ENCODE measurements around the gene TPM3. TPM values are rescaled to one million over a fixed set of nuclear protein-coding genes. Genes with fewer than 3 reads are reported as not detected.

Gene TPM3
- total and polyA plus RNA-seq, 8 donors = 47.7 to 158 (median 90.2) TPM

DNA sequence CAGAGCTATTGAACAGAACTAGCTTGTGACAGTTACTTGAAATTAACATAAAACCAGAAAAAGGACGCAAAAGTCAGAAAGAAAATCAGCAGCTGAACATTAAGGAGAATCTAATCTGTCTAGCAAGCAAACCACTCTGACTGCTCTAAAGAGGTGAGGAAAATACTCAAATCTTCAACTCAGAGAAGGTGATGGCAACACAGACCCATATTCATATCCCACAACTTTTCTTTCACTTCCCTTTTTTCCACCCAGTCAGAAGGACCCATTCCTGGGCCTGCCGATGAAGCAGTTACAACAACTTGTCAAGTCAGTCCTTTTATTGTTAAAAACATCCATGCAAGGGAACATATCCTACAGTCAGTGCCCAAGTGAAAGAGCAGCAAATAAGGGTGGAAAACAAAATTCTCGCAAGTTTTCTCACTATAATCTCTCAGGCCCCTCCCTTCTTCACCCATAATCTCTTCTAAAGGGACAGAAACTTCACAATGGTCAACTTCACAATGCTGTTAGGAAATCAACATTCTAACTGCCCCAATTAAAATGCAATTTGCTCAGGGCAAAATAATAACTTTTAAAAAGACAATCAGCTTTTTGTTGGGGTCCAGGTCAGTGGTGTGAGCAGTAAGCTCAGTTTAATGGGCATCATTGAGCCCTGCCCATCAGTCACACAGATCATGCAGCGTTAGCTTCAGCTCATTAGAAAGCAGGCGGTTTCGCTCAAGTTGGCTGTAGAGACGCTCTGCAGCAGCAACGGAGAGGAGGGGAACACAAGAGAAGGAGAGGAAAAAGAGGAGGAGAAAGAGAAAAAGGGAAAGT lies 33.4 kb downstream of the TPM3 start:
- intact Hi-C loops (cut with DNase I) = no loop called here
- no peak overlapping the region for H3K4me3 ChIP-seq
- H3K27ac ChIP-seq = peak overlapping the region in 1 of 4 donors; percentile 6
- 78 to 88% methylated on average over 8 of the region's 8 CpGs for WGBS, 2 donors
- ATAC-seq = peak in 2 of 4 donors; percentile 31 to 40
- no peaks in the 10 kb centered on the region for H3K9me3 ChIP-seq
- TF ChIP-seq CTCF (IDR thresholded peaks at IDR 0.05) = no peak
- H3K27me3 ChIP-seq = no peaks in the 10 kb centered on the region
- peaks cover 0 to 30% (median 0%) of the 10 kb centered on the region in 3 donors for H3K36me3 ChIP-seq
- peaks cover 0 to 6% (median 0%) of the 10 kb centered on the region in 3 donors for H3K4me1 ChIP-seq
- FAIRE-seq = no peak
- DNase-seq = no peak

DNA sequence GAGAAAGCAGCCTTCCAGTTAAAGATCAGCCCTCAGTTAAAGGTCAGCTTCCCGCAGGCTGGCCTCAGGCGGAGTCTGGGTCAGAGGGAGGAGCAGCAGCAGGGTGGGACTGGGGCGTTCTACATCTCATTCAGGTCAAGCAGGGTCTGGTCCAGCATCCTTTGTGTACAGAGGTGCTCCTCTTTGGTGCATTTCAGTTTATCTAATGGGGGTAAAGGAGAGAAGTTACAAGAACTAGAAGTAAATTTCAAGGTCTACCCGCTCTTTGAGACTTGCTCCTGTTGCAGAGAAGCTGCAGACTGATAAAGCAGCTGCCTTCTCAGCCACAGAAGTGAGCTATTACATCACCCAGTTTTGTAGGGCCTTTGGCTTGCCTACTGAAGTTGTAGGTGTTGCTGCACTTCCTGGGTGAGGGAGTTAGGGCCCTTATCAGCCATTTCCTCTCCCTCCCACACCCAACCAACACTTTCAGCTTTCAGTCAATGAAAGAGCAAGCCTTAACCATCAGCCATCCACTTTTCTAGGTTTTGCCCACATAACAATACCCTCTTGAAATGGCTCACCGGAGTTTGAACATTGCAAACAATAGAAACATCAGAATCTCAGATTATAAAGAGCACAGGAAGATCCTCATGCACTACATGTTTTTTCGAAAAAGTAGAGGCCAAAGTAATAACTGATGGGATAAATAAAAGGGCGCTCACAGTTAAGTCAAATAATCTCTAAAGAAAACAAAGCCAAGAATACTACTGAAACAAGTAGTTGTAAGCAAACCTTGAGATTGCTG lies 34.2 kb downstream of the TPM3 start:
- no peaks in the 10 kb centered on the region for H3K9me3 ChIP-seq
- no peaks in the 10 kb centered on the region for H3K27me3 ChIP-seq
- FAIRE-seq (no peak), DNase-seq (no peak), ATAC-seq (peak in 3 of 4 donors; percentile 52 to 61 (median 57))
- H3K4me3 ChIP-seq = no peak overlapping the region
- H3K36me3 ChIP-seq = peaks cover 0 to 23% (median 0%) of the 10 kb centered on the region in 3 donors
- H3K27ac ChIP-seq = peak overlapping the region in 1 of 4 donors; percentile 6
- WGBS, 2 donors = 68 to 77% methylated on average over 7 of the region's 7 CpGs
- TF ChIP-seq CTCF (IDR thresholded peaks at IDR 0.05) = no peak
- intact Hi-C loops (cut with DNase I) = no loop called here
- peaks cover 0 to 6% (median 0%) of the 10 kb centered on the region in 3 donors for H3K4me1 ChIP-seq

DNA sequence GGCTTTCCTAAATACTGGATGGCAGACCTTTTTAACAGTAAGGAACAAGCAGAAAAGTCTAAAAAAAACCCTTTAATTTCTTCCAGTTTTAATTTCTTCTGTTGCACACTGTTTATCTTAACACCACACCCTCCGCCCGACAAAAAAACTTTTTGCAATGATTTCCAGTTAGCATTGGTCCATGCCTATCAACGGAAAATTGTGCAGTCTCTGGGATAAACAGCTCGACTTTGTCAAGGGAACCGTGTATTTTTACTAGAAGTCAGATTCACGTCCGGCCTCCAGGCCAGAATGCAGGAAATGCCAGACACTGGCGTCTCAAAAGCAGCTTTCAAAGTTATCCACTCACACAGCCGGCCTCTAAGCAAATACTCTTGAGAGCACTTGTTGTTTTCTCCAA lies 36.6 kb downstream of the TPM3 start:
- TF ChIP-seq CTCF (IDR thresholded peaks at IDR 0.05) = no peak
- Histone ChIP-seq H3K9me3 (no peaks in the 10 kb centered on the region), H3K4me3 (no peak overlapping the region), H3K27ac (peak overlapping the region in 2 of 4 donors; percentile 7 to 50), H3K4me1 (peaks cover 0 to 6% (median 0%) of the 10 kb centered on the region in 3 donors), H3K27me3 (no peaks in the 10 kb centered on the region), H3K36me3 (peaks cover 0 to 19% (median 0%) of the 10 kb centered on the region in 3 donors)
- 31 to 70% methylated on average over 9 of the region's 9 CpGs for WGBS, 2 donors
- peak in 3 of 4 donors; percentile 19 to 37 (median 23) for ATAC-seq
- intact Hi-C loops (cut with DNase I) = no loop called here
- FAIRE-seq = no peak
- no peak for DNase-seq

DNA sequence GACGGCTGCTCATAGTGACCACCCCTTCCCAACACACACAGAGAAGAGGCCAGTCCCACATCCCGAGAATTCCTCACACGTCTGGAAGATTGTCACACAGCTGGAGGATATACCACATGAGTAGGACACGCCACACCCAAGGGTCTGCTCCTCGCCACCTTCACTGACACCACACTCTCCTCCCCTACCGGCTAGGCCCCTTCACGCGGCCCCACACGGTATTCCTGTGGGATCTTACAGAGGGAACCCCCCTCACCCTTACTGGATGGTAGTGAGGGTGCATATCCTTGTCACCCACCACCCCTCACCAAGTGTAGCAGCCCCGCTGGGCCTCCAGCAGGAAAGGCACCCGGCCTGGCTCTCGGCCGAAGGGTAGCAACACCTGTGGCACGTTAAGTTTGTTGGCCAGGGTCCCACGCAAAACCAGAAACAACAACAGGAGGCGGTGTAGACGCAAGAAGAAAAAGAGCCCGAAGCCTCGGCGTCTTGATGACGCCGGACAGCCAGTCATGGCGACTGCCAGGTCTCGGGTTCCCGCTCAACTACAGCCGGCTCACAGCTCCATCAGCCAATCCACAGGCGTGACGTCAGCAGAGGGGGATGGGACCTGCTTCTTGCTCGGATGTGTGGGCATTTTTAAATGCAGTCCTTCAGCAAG lies 37.2 kb downstream of the TPM3 start, which contains the start of gene NUP210L:
NUP210L (minus strand) TSS at position 540 of the 658 bp plus-strand sequence.
- Histone ChIP-seq H3K4me1 (peaks cover 0 to 6% (median 0%) of the 10 kb centered on the region in 3 donors), H3K9me3 (no peaks in the 10 kb centered on the region), H3K4me3 (no peak within 1 kb of the TSS), H3K36me3 (peaks cover 0 to 19% (median 0%) of the 10 kb centered on the region in 3 donors), H3K27me3 (no peaks in the 10 kb centered on the region), H3K27ac (peak within 1 kb of the TSS in 2 of 4 donors; percentile 7 to 50)
- ATAC-seq (peak in 3 of 4 donors; percentile 38 to 79 (median 69)), FAIRE-seq (no peak), DNase-seq (peak in 4 of 6 donors; percentile 35 to 67 (median 52))
- TF ChIP-seq CTCF (IDR thresholded peaks at IDR 0.05) = no peak
- intact Hi-C loops (cut with DNase I) = no loop called here
- 52 to 84% methylated on average over 29 of the region's 29 CpGs for WGBS, 2 donors
